GM12875 (cell line): Measurements from ENCODE around the gene NACC2.

Experiments
- H3K4me3 ChIP-seq: one replicate; pipeline ENCODE4 v1.5.1; 2011; ENCODE audit warnings: low read depth, low read length, control low read depth
- CTCF ChIP-seq: IDR thresholded peaks from 2 replicates; pipeline ENCODE4 v1.5.1; 2011; ENCODE audit warnings: low read depth, mild to moderate bottlenecking, control low read depth, inconsistent platforms, low read length, moderate library complexity, borderline replicate concordance; ENCODE audit not compliant: insufficient read depth

NACC2 gene

GRCh38 chr9:136081826-136082495 lies 13.1 kb downstream of the NACC2 start:
- no peak for TF ChIP-seq CTCF

DNA sequence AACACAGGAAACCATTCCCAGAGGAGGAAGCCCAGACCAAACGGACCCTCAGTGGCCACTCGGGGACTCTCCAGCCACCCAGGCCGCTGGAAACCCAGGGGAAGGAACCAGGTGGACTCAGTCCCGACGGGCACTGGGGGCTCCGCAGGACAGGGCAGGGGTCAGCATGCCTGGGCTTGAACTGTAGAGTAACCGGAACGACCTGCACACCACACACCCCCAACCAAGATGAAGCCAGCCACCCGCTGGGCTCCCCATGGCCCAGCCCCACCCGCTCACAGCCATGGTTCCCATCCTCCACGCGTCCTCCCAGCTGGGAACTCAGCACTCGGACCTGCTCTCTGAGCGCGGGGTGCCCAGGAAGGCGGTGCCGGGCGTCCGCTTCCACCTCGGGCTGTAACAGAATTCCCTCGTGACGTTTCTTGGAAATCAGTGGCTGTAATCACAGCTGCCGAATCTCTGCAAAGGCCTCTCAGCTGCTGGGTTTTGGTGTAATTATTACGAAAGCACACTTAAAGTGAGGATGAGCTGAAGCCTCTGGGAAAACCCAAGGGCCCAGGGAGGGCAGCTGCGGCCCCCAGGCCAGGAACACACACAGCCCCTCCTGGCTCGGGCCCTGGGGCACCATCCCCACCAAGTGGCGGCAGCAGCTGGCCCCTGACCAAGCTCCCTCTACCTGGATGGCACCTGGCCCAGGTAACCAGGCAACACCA lies 13.8 kb downstream of the NACC2 start:
- H3K4me3 ChIP-seq, result no peak overlapping the region
- no peak for TF ChIP-seq CTCF

More at GRCh38 chr9:136081826-136082495, 13.1 kb downstream of the NACC2 start:
- H3K4me3 ChIP-seq, result no peak overlapping the region

GRCh38 chr9:136080716-136081112 lies 14.4 kb downstream of the NACC2 start:
- no peak overlapping the region for H3K4me3 ChIP-seq
- TF ChIP-seq CTCF, result no peak

DNA sequence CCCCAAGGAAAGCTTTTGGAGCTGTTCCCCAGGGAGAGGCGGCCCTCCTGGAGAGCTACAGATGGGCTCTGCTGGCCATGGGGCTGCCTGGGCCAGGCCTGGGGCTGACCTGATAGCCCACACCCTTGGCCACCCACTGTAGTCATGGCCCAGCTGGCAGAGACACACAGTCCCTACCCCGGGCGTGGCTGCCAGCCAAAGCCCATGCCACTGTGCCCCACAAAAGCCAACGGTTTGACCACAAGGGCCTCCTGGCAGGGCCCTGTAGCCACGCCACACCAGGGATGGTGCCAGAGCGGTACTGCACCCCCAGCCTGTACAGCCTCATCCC lies 15.2 kb downstream of the NACC2 start:
- H3K4me3 ChIP-seq, result no peak overlapping the region
- no peak for TF ChIP-seq CTCF

GRCh38 chr9:136079211-136079915 lies 15.7 kb downstream of the NACC2 start:
- no peak overlapping the region for H3K4me3 ChIP-seq
- TF ChIP-seq CTCF, result no peak

DNA sequence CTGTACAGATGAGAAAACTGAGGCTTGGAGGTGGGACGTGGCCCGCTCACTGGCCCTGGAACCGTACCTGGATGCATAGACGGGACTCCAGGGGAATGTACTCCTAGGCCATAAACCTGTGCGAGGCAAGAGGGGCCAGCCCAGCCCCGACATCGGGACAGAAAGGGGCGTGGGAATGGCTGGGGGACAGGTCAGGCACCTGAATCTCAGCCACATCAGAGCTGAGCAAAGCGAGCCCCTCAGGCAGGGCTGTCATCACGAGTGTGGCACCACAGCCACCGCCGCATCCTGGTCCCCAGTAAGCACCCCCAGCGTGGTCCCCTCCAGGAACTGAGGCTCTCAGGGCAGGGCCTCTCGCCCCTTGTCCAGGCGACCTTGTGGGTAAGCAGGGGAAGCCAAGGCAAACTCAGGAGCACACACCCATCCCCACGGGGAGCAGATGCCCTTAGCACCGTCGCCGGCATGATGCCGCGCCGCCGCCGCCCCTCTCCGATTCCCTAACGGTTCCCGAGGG lies 16.5 kb downstream of the NACC2 start:
- no peak for TF ChIP-seq CTCF
- no peak overlapping the region for H3K4me3 ChIP-seq
